ENCODE results near the gene DOCK4.

DOCK4 gene

DNA sequence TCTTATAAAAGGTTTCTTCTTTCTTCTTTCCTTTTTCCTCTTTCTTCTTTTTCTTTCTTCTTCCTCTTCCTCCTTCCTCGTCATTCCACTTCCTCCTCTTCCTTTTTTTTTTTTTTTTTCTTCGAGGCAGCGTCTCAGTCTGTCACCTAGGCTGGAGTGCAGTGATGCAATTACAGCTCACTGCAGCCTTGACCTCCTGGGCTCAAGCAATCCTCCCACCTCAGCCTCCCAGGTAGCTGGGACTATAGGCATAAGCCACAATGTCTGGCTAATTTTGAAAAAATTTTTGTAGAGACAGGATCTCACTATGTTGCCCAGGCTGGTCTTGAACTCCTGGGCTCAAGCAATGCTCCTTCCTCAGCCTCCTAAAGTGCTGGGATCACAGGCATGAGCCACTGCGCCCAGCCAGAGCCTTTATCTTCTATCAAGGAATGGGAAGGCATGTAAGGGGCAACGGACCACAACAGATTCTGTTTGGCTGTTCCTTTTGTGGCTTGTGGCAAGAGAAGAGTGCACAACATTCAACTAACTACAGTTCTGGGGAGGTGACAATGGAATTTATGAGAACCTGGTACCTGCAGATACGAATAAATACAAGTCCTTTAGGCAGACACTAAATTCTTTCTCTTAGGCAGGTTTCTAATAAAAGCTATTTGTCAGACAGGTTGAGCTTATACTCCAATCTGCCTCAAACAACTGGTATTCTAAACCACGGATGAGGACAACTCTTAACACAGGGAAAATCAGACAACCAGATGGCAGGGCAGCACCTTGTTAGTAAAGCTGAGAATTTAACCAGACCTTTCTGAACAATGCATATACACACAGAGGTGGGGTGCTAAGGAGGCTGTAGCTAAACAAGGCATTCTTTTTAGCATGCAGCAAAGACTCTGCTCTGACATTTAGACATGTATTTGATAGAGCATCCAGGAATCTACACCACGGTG lies 100.3 kb downstream of the DOCK4 start:
- no peak for DNase-seq (ENCODE audit: low spot score)

DNA sequence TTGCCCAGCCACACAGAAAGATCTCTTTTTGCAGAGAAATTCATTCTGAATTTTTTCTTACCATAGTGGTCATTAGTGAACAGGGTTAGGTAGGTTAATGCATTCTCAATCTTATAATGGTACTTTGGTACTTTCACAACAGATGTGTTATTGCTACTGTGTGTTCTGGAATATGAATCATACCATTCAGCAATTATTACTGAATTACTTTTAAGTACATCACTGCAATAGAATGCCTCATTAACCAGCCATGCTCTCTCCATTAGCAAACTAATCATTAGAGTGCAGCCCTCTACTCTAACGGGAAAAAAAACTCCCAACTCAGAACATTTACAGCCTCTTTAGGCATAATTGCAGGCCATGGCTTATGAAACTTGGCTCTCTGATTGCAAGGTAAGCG lies 102.1 kb downstream of the DOCK4 start:
- DNase-seq (ENCODE audit: low spot score), result no peak

DNA sequence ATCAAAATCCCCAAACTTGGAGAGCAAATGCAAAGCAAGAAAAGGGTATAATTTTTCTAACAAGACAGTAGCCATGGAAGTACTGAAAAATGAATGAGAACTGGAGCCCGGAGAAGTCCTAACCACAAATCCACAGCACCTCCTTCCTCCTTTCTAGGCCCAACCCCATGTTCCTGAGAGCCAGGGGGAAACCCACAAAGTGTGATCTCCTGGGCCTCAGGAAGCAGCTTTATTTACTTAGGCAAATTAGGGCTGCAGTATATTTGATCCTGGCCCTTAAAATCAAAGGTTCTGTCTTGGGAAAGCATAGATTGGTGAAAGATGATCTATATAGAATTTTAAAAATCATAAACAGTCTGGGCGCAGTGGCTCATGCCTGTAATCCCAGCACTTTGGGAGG lies 103.0 kb downstream of the DOCK4 start:
- no peak for DNase-seq (ENCODE audit: low spot score)

DNA sequence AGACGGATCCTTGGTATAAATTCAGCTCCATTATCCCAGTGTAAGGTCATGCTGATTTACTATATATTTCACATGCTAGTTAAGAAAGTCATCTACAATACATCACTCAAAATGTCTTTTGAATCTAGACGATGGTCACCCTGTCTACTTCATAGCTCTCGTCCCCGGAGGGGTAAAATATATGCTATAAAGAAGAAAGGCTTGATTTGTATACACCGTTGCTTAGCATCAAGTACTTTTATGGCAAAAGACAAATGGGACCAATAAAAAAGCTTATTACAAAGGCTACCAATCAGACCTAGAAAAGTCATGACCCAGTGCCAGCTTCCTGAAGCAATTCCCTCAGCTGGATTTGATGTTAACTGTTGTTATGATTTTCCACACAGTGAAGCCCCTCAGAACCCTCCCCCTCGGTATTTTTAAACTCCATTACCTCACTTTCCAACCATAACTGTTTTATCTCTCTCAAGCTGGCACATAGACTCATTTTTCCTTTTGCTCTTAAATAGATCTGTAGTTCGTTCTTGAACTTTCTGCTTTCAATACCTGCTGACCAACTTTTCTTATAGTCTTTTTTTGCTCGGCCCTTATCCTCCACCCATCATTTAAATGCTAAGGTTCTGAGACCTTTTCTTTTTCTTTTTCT lies 104.9 kb downstream of the DOCK4 start:
- DNase-seq (ENCODE audit: low spot score), result no peak

DNA sequence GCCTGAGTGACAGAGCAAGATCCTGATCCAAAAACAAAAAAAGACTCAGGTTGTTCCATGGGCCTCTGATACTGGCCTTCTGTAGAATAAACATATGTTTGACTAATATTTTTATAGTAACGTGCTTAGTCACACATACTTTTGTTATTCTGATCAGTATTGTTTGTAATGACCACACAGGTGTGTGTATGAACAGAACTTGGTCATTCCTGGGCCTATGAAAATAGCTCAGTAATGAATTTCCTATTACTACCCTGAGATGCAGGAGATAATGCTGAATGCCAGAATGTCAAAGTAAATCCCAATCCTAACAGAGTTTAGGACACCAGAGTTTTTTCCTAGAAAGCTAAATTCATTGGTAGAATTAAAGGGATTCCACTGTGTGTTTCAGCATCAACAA lies 108.7 kb downstream of the DOCK4 start:
- no peak for DNase-seq (ENCODE audit: low spot score)

DNA sequence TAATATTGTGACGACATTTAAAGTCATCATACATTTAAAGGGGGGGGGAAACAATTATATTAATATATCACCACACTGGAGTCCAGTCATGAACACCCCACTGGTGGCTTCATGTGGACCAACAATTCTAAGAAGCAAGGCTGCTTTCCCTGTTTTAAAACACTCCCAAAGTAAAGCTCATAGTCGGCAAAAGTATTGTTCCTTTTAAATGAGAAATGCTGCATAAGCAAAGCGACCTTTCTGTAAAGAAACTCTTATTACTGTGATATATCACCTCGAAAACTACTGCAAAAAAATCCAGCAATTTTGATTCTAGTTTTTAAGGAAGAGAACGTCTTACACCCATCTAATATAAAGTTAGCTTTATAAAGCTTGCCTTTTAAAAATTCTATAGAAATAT lies 112.8 kb downstream of the DOCK4 start:
- no peak for DNase-seq (ENCODE audit: low spot score)

DNA sequence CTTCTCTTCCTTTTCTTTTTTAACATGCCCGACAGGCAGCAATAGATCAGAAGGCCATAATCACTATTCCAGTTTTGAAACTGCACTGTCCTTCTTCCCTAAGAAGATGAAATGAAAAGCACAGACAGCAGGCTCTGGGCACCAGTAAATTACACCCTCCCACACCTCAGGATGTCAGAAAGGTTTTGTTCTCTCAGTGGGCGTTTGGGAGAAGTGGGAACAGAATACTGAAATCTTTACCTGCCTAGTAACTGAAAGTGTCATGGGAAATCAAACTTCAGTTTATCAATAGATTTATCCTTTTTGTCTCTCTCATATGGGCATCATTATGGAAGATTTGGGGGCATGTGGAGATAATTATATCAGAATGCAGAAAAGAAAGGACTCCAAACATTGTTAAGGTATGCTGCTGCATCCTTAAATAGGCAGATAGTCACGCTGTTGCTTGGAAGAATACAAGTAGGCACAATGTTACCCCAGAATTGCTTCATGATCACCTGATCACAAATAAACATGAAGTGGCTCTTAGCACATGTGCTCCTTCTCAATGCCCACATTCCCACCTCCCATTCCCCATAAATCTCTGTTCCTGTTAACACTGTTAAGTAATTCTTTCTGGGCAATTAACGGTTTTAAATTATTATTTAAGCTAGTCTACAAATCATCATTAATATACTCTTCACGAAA lies 113.3 kb downstream of the DOCK4 start:
- no peak for DNase-seq (ENCODE audit: low spot score)

DNA sequence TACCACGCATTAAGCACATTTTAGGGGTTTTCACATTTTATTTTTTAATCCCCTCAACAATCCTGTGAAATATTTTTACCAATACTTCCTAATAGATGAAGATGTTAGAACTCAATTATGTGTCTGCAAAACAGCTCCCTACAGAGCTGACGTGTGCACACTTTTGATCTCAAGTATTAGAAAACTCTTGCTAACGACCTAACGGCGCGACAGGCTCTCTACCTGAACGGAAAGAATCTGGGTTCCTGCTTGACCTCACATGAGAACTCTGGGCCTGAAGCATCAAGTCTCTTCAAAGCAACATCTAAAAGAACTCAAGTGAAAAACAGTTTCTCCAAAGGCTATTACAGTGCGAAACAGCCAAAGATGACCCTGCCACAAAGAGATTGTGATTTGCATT lies 113.9 kb downstream of the DOCK4 start:
- DNase-seq (ENCODE audit: low spot score), result no peak

DNA sequence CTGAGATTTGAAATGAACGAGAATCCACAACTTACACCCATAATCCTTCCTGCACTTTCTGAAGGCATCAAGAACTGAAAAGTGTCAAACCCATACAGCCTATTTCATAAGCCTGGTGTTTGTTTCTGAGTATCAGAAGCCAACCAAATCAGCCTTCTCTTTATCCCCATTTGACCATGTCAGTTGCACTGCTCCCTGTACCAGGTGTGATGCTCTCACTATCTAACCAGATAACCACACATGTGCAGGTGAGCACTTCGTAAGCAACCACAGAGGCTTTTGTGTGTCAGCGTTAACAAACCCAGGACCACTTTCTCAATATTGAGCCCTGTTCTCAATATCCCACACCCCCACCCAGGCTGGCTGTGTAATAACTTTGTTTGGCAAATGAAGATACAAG lies 114.4 kb downstream of the DOCK4 start:
- no peak for DNase-seq (ENCODE audit: low spot score)

DNA sequence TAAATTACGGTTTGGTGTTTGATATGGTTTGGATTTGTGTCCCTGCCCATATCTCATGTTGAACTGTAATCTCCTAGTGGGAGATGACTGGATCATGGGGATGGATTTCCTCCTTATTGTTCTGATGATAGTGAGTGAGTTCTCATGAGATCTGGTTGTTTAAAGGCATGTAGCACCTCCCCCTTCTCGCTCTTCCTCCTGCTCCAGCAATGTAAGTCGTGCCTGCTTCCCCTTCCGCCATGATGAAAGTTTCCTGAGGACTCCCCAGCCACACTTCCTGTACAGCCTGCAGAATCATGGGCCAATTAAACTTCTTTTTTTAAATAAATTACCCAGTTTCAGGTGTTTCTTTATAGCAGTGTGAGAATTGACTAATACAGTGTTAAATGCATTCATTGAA lies 116.6 kb downstream of the DOCK4 start:
- DNase-seq (ENCODE audit: low spot score), result no peak

DNA sequence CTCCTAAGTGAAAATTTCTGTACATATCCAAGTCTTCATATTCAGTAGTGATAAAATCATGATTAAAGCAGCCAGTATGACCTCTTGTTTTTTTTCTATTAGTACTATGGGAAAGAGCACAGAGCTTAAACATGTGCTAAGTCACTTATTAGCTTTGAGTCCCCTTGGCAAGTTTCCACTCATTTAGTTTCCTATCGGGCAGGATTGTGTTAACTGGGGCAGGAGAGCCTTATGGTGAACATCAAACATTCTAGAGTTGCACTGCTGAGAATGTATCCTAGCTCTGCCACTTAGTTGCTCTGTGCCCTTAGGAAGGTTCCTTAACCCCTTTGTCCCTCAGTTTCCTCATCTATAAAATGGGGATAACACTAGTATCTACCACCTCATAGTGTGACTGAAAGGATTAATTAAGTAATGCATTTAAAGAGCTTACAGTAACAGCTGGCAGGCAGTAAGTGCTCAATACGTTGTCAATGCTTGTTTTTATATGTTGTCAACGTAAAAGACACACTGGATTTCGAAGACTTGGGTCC lies 117.6 kb downstream of the DOCK4 start:
- no peak for DNase-seq (ENCODE audit: low spot score)

DNA sequence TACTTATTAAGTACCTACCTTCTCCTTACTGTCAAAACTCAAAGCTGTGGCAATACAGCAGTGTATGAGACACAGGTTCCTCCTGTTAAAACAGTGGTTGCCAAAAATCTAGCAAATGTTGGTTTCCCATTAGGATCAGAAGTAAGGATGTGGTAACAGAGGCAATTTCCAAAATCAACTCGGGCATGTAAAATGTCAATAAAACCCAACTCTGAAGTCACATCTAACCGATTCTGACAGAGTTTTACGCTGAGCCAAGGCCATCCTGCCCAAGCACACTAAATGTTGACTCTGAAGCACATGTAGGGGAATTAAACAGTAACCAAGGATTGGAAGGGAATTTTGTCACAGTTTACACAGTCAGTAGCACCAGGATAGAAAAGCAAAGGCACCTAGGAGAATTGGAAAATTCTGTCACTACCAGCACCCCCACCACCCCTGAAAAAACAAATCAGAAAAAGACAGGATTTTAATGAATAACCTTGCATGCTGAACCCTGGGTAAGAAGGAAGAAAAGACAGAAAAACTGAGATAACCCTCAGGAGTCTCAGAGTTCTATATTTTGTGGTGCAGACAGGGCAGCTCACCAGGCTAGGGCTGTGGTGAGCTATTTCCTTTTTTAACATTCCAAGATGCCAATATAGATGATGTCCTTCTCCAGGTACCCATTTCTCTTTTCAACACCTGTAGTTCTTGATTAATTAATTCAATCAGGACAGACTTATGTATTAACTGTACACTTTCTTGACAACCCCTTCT lies 119.5 kb downstream of the DOCK4 start:
- DNase-seq (ENCODE audit: low spot score), result no peak

DNA sequence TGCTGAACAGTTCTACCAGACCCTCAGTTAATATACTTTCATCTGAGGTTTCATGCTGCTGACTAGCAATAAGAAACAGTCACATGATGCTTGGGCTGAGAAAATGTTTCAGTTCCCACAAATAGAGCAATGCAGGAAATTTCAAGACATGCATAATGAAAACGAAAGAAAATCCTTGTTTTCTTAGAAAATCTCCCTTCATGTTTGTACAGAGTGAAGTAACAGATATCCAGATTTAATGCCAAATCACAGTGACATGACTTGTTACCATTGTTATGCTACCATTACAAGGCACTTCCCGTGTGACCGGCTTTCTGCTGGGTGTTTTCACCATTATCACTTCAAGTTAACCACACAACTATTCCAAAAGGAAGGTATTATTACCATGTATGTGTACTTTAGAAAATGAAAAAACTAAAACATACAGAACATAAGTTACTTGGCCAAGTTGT lies 121.7 kb downstream of the DOCK4 start:
- no peak for DNase-seq (ENCODE audit: low spot score)

DNA sequence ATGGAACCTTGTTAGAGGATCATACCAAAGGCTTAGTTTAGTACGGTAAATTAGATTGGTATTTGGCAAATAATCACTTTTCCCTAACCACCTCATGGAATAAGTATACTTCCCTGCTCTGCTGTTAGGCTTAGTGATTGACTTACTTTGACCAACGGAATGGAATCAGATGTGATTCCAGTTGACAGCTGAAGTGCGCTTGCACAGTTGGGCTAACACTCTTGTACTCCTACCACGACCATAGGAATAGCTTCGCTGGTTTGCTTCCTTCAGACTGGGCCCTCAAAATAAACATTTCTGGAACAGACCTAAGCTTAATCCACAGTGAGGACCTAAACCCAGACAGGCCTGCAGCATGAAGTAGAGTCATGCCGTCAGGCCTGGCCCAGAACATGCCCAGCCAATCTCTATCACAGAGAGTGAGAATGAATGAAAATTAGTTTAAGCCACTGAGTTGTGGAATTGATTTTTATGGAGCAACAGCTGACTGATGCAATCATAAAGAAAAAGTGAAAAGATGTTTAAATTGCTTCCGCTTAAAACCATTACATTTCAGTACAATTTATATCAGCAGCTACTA lies 122.3 kb downstream of the DOCK4 start:
- DNase-seq (ENCODE audit: low spot score), result no peak

DNA sequence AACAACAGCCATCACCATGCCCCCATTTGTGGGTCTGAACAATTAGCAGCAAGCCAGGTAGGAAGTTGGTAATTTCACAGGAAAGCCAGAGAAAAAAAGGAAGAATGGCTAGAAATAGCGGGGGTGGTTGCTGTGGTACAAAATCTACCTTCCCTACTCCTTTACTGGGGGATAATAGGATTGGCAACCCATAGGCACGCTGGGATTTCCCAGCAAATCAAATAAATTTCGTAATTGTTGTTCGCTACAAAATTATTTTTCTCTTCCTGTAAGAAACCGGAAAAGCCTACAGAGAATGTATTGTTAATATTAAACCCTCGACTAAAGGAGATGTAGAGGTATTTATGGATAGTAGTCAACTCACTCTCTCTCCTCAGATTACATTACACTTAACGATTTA lies 123.9 kb downstream of the DOCK4 start:
- no peak for DNase-seq (ENCODE audit: low spot score)

DNA sequence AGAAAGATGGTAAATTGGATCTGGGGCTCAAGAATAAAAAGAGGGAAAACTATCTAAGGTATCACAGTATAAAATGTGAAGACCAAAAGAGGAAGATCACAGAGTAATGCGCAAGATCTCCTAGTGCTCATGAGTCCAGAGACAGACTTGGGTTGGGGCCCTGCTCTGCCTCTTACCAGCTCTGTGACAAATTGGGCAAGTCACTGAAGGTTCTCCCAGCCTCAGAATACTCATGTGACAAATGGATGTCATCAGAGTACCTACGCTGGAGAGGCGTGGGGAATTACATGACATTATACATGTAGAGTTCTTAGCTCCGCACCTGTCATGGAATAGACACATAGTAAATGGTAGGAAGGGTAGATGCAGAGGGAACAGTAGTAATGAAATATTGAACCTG lies 124.4 kb downstream of the DOCK4 start:
- DNase-seq (ENCODE audit: low spot score), result no peak

DNA sequence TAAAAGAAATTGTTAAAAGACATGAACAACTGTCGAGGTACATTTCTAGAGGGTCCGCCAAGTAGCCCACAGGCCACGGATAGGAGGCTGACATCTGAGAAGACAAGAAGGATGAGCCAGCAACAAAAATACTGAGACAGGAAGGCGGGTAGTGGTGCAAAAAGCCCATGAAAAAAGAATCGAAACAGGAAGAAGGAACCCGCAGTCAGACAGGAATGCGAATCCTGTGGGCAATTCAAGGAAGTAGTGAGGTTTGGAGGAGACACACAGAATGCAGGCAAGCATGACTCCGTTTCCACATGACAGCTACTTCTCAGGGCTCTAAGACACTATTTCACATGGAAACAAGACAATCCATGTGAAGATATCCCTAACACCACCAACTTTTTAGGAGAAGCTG lies 125.2 kb downstream of the DOCK4 start:
- no peak for DNase-seq (ENCODE audit: low spot score)

DNA sequence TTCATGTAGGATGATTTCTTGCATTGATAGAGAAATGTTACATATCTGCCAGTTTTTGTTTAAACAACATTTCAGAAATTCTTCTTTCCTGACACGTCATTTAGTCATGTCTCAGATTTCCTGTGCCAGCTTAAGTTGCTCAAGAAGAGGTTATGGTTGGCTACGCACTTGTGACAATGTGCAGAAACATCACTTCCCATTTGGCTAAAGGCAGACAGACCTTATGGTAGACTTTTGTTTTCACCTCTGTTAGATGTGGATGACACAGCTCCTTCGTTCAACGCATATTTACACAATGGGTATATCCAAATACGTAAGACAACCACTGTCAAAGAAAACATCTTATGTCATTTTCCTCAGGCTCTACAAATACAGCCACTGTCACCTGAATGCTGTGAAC lies 125.8 kb downstream of the DOCK4 start:
- no peak for DNase-seq (ENCODE audit: low spot score)

DNA sequence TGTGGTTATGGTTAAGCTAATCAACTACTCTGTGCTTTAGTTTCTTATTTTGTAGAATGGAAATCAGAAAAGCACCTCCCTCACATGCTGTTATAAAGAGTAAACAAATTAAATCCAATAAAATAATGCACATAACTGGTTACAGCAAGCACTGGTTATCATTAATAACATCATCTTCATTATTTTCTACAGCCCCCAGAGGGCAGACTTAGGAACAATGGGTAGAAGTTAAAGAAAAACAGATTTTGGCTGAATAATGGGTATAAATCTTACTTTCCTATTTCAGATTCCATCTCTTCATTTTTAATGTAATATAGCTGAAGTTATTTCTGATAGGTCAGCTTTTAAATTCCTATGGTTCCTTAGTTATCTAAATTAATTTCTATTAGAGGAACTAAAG lies 126.5 kb downstream of the DOCK4 start:
- DNase-seq (ENCODE audit: low spot score), result no peak

DNA sequence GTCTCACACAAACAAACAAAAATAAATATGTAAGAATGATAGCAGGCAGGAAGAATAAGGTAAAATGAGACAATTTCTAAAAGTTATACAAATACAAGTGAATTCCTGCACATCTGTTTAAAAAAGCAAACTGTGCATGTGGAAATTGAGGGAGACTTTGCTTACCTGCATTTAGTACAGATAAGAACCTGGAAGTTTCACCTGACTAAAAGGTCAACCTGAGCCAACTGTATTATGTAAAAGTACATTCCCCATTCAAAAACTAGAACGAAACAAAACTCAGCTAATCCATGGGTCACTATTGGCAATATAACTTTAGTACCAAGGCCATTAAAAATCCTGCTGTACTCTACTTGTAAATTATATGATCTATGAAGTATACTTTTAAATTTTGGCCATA lies 127.1 kb downstream of the DOCK4 start:
- DNase-seq (ENCODE audit: low spot score), result no peak

DNA sequence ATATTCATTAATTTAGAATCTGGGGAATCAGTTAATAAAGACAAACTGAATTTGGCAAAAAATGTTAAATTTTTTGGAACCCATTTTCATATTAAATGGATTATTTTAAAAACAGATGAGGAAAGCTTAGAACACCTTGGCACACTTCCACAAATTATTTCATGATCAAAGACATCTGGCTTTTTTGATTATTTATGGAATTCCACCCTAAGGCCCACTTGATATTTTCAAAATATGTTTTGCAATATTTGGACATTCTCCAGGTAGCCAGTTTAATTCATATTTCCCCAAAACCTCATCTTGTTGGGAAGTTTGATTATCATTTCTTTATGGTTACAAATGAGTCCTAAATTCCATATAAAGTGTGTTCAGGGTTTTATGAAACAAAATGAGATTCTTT lies 129.9 kb downstream of the DOCK4 start:
- no peak for DNase-seq (ENCODE audit: low spot score)

DNA sequence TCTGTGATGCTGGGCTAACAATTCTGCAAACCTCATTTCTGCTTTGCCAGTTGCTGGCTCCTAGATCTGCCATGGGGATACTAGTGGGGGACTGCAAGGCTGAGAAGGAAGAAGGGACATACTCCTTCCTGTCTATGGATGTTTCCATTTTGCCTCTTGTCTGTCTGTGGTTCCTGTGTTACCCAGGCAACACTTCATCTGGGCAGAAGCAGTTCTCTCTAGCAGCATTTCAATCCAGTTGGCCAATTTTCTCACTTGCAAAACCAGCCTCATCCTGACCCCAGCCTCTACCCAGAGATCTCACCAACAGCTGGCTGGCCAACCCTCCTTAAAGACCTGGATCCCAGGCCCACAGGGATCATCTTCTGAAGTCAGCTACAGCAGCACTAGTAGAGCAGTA lies 131.7 kb downstream of the DOCK4 start:
- DNase-seq (ENCODE audit: low spot score), result no peak
